ENCODE results near the gene ZNF780A.

- TF ChIP-seq EZH2phosphoT487 (IDR thresholded peaks at IDR 0.05; ENCODE audit: unreplicated experiment) (no peak), CREB1 (CRISPR knock-in tag; IDR thresholded peaks at IDR 0.05; ENCODE audit: low read depth) (no peak)
Measured at GRCh38 chr19:40091205-40092129, 724 bp upstream of the ZNF780A start.
